BLaER1 treated with 17β-estradiol and CSF1 and Interleukin-3, amounts not matched to agents 10 nM and 100 nM (cell line): ENCODE results near the gene KIF21A.

Source experiments
- H3K27ac ChIP-seq, 11 experiments: shearing (Covaris generic); formaldehyde crosslinking; 2 replicates each; pipeline ENCODE4 v1.8.1; 2022
- H3K27me3 ChIP-seq, 11 experiments: shearing (Covaris generic); formaldehyde crosslinking; 2 replicates each; pipeline ENCODE4 v1.8.1; 2022
- H3K36me3 ChIP-seq, 11 experiments: shearing (Covaris generic); formaldehyde crosslinking; 2 replicates each; pipeline ENCODE4 v1.8.1; 2022
- H3K4me1 ChIP-seq, 10 experiments: shearing (Covaris generic); formaldehyde crosslinking; 2 replicates each; pipeline ENCODE4 v1.8.1; 2022
- H3K4me2 ChIP-seq, 11 experiments: shearing (Covaris generic); formaldehyde crosslinking; 2 replicates each; pipeline ENCODE4 v1.8.1; 2022
- H3K4me3 ChIP-seq, 10 experiments: shearing (Covaris generic); formaldehyde crosslinking; 2 replicates each; pipeline ENCODE4 v1.8.1; 2022
- H3K9ac ChIP-seq, 11 experiments: shearing (Covaris generic); formaldehyde crosslinking; 2 replicates each; pipeline ENCODE4 v1.8.1; 2022
- H3K9me3 ChIP-seq, 11 experiments: shearing (Covaris generic); formaldehyde crosslinking; replicated peaks in 1 of 11; 2 replicates each; pipeline ENCODE4 v1.8.1; 2022
- H4K20me1 ChIP-seq, 11 experiments: shearing (Covaris generic); formaldehyde crosslinking; 2 replicates each; pipeline ENCODE4 v1.8.1; 2022
- Cebpa-rat ChIP-seq, 11 experiments: shearing (Covaris generic); IDR thresholded peaks; 2 replicates each; pipeline ENCODE4 v1.8.1; 2022

KIF21A gene

GRCh38 chr12:39413836-39414771, 28.8 kb downstream of the KIF21A start:
- Histone ChIP-seq H4K20me1 (no peaks in the 10 kb centered on the region), H3K4me3 (no peak overlapping the region), H3K9ac (no peak overlapping the region), H3K27ac (no peak overlapping the region), H3K4me2 (no peak overlapping the region), H3K36me3 (no peaks in the 10 kb centered on the region), H3K4me1 (no peaks in the 10 kb centered on the region), H3K9me3 (no peaks in the 10 kb centered on the region), H3K27me3 (no peaks in the 10 kb centered on the region)
- TF ChIP-seq Cebpa-rat (IDR thresholded peaks at IDR 0.05): no peak

- H3K27ac ChIP-seq: no peak overlapping the region
- no peak overlapping the region for H3K9ac ChIP-seq
- no peaks in the 10 kb centered on the region for H3K4me1 ChIP-seq
- H4K20me1 ChIP-seq: no peaks in the 10 kb centered on the region
- no peaks in the 10 kb centered on the region for H3K27me3 ChIP-seq
- no peak overlapping the region for H3K4me3 ChIP-seq
- TF ChIP-seq Cebpa-rat (IDR thresholded peaks at IDR 0.05): no peak
- H3K9me3 ChIP-seq: no peaks in the 10 kb centered on the region
- no peak overlapping the region for H3K4me2 ChIP-seq
- H3K36me3 ChIP-seq: no peaks in the 10 kb centered on the region
Observed at GRCh38 chr12:39412210-39412609, 30.7 kb downstream of the KIF21A start.

- Histone ChIP-seq H3K9me3 (no peaks in the 10 kb centered on the region), H4K20me1 (no peaks in the 10 kb centered on the region), H3K4me2 (no peak overlapping the region), H3K36me3 (no peaks in the 10 kb centered on the region), H3K4me3 (no peak overlapping the region), H3K27me3 (no peaks in the 10 kb centered on the region), H3K27ac (no peak overlapping the region), H3K4me1 (peaks cover 0 to 9% (median 0%) of the 10 kb centered on the region in 10 experiments; a peak in 3 of 20 replicates), H3K9ac (no peak overlapping the region)
- TF ChIP-seq Cebpa-rat (IDR thresholded peaks at IDR 0.05): no peak
Observed at GRCh38 chr12:39406262-39406661, 36.7 kb downstream of the KIF21A start.

- no peak overlapping the region for H3K27ac ChIP-seq
- no peaks in the 10 kb centered on the region for H3K36me3 ChIP-seq
- peaks cover 0 to 16% (median 0%) of the 10 kb centered on the region in 10 experiments; a peak in 3 of 20 replicates for H3K4me1 ChIP-seq
- no peaks in the 10 kb centered on the region for H4K20me1 ChIP-seq
- no peak overlapping the region for H3K4me2 ChIP-seq
- no peak overlapping the region for H3K4me3 ChIP-seq
- no peaks in the 10 kb centered on the region for H3K9me3 ChIP-seq
- TF ChIP-seq Cebpa-rat (IDR thresholded peaks at IDR 0.05): no peak
- no peak overlapping the region for H3K9ac ChIP-seq
- no peaks in the 10 kb centered on the region for H3K27me3 ChIP-seq
Observed at GRCh38 chr12:39405580-39405979, 37.3 kb downstream of the KIF21A start.

GRCh38 chr12:39404000-39404399, 38.9 kb downstream of the KIF21A start:
- Histone ChIP-seq H3K4me2 (no peak overlapping the region), H4K20me1 (no peaks in the 10 kb centered on the region), H3K4me3 (no peak overlapping the region), H3K27ac (no peak overlapping the region), H3K4me1 (peaks cover 0 to 16% (median 0%) of the 10 kb centered on the region in 10 experiments; a peak in 3 of 20 replicates), H3K36me3 (no peaks in the 10 kb centered on the region), H3K27me3 (no peaks in the 10 kb centered on the region), H3K9me3 (no peaks in the 10 kb centered on the region), H3K9ac (no peak overlapping the region)
- TF ChIP-seq Cebpa-rat (IDR thresholded peaks at IDR 0.05): no peak

- H3K4me2 ChIP-seq: no peak overlapping the region
- no peak for TF ChIP-seq Cebpa-rat (IDR thresholded peaks at IDR 0.05)
Observed at GRCh38 chr12:39403376-39403775, 39.5 kb downstream of the KIF21A start.

GRCh38 chr12:39402922-39403321, 40.0 kb downstream of the KIF21A start:
- H3K4me3 ChIP-seq: no peak overlapping the region
- no peaks in the 10 kb centered on the region for H3K9me3 ChIP-seq
- no peak overlapping the region for H3K27ac ChIP-seq
- H3K4me2 ChIP-seq: no peak overlapping the region
- no peak overlapping the region for H3K9ac ChIP-seq
- H4K20me1 ChIP-seq: no peaks in the 10 kb centered on the region
- H3K36me3 ChIP-seq: no peaks in the 10 kb centered on the region
- no peak for TF ChIP-seq Cebpa-rat (IDR thresholded peaks at IDR 0.05)
- peaks cover 0 to 16% (median 0%) of the 10 kb centered on the region in 10 experiments; a peak in 3 of 20 replicates for H3K4me1 ChIP-seq
- H3K27me3 ChIP-seq: no peaks in the 10 kb centered on the region

More at GRCh38 chr12:39403376-39403775, 39.5 kb downstream of the KIF21A start:
- Histone ChIP-seq H3K9me3 (no peaks in the 10 kb centered on the region), H3K27me3 (no peaks in the 10 kb centered on the region), H3K4me3 (no peak overlapping the region), H3K27ac (no peak overlapping the region), H3K36me3 (no peaks in the 10 kb centered on the region), H3K9ac (no peak overlapping the region), H4K20me1 (no peaks in the 10 kb centered on the region), H3K4me1 (peaks cover 0 to 16% (median 0%) of the 10 kb centered on the region in 10 experiments; a peak in 3 of 20 replicates)

- H3K4me3 ChIP-seq: no peak overlapping the region
- H3K4me1 ChIP-seq: peaks cover 0 to 16% (median 0%) of the 10 kb centered on the region in 10 experiments; a peak in 3 of 20 replicates
- H3K36me3 ChIP-seq: no peaks in the 10 kb centered on the region
- no peaks in the 10 kb centered on the region for H3K9me3 ChIP-seq
- H3K27me3 ChIP-seq: no peaks in the 10 kb centered on the region
- no peak for TF ChIP-seq Cebpa-rat (IDR thresholded peaks at IDR 0.05)
- H3K9ac ChIP-seq: no peak overlapping the region
- H4K20me1 ChIP-seq: no peaks in the 10 kb centered on the region
- no peak overlapping the region for H3K27ac ChIP-seq
- H3K4me2 ChIP-seq: peak overlapping the region in 1 of 11 experiments; percentile 26; a peak in 1 of 22 replicates
Observed at GRCh38 chr12:39401459-39401858, 41.5 kb downstream of the KIF21A start.

GRCh38 chr12:39395866-39396265, 47.1 kb downstream of the KIF21A start:
- Histone ChIP-seq H3K4me3 (no peak overlapping the region), H3K4me2 (no peak overlapping the region)

More at GRCh38 chr12:39395866-39396265, 47.1 kb downstream of the KIF21A start:
- H3K27ac ChIP-seq: no peak overlapping the region
- H4K20me1 ChIP-seq: no peaks in the 10 kb centered on the region
- no peaks in the 10 kb centered on the region; a peak in 1 of 22 replicates for H3K9me3 ChIP-seq
- no peaks in the 10 kb centered on the region for H3K36me3 ChIP-seq
- peaks cover 0 to 4% (median 0%) of the 10 kb centered on the region in 10 experiments; a peak in 2 of 20 replicates for H3K4me1 ChIP-seq
- no peak overlapping the region for H3K9ac ChIP-seq
- TF ChIP-seq Cebpa-rat (IDR thresholded peaks at IDR 0.05): no peak
- no peaks in the 10 kb centered on the region for H3K27me3 ChIP-seq
